Gastroesophageal sphincter (tissue), 3 donors: ENCODE results near the gene MRPL51.

Experiments
- CTCF ChIP-seq, 4 experiments: fragments of 200-600 bp in 2 of 4; fragments of 450-650 bp in 2 of 4; sonication (generic) in 1 of 4; IDR thresholded peaks; one replicate each; pipeline ENCODE4 v1.5.1; 2017 to 2019; ENCODE audit warnings: antibody characterized with exemption in 4 of 4, mild to moderate bottlenecking in 2 of 4, moderate library complexity in 2 of 4
- EP300 ChIP-seq: sonication (generic); formaldehyde crosslinking; IDR thresholded peaks from one replicate; pipeline ENCODE4 v1.6.1; 2017; ENCODE audit warnings: antibody characterized with exemption, mild to moderate bottlenecking

GRCh38 chr12:6526201-6526600, 33.1 kb upstream of the MRPL51 start:
- no peak for TF ChIP-seq CTCF (IDR thresholded peaks at IDR 0.05)
- TF ChIP-seq EP300: no peak
